NCI-H2196 (cell line): ENCODE data around the gene FAM83C.
"Not testable (repeated sequence)": the region's sequence is repeated elsewhere in the genome, so short reads cannot be mapped to it uniquely, and the experiment has no call there.

Source experiments
- DNase-seq: peaks from one replicate; lab custom pipeline; 2025; ENCODE audit not compliant: unreplicated experiment; lab: John Stamatoyannopoulos, UW

FAM83C gene

GRCh38 chr20:35319192-35319870 is 27.1 kb upstream of the FAM83C start:
- peak; percentile 80 for DNase-seq

GRCh38 chr20:35318502-35319157 is 26.4 kb upstream of the FAM83C start:
- DNase-seq, result peak; percentile 99

- DNase-seq, result no peak
Observed at GRCh38 chr20:35317416-35318210, 25.4 kb upstream of the FAM83C start.

- DNase-seq, result no peak
Observed at GRCh38 chr20:35316086-35316485, 23.9 kb upstream of the FAM83C start.

- not testable (repeated sequence) for DNase-seq
Observed at GRCh38 chr20:35315632-35316020, 23.4 kb upstream of the FAM83C start.

- no peak for DNase-seq
Observed at GRCh38 chr20:35314816-35315631, 22.8 kb upstream of the FAM83C start.

GRCh38 chr20:35312318-35312717 is 20.1 kb upstream of the FAM83C start:
- DNase-seq, result no peak

- DNase-seq, result no peak
Observed at GRCh38 chr20:35311822-35312221, 19.6 kb upstream of the FAM83C start.

- DNase-seq, result no peak
Observed at GRCh38 chr20:35311409-35311808, 19.2 kb upstream of the FAM83C start.

- DNase-seq, result peak; percentile 85
Observed at GRCh38 chr20:35307666-35308653, 15.7 kb upstream of the FAM83C start.

GRCh38 chr20:35306931-35307517 is 14.8 kb upstream of the FAM83C start:
- DNase-seq, result peak; percentile 65

- DNase-seq, result peak; percentile 51
Observed at GRCh38 chr20:35305682-35306556, 13.7 kb upstream of the FAM83C start.

- DNase-seq, result no peak
Observed at GRCh38 chr20:35304956-35305355, 12.7 kb upstream of the FAM83C start.

- peak; percentile 97 for DNase-seq
Observed at GRCh38 chr20:35303735-35304491, 11.7 kb upstream of the FAM83C start.

GRCh38 chr20:35303382-35303734 is 11.1 kb upstream of the FAM83C start:
- DNase-seq, result no peak

GRCh38 chr20:35302421-35303335 is 10.5 kb upstream of the FAM83C start:
- DNase-seq, result no peak

- DNase-seq, result no peak
Observed at GRCh38 chr20:35301426-35301825, 9.2 kb upstream of the FAM83C start.
